Stimulated activated CD4-positive, alpha-beta T cell treated with anti-CD3 and anti-CD28 coated beads, Interleukin-4, amount 100 ng/mL, for 24 hours (primary cell): Measurements from ENCODE around the gene TPM1.
"Not testable (repeated sequence)": the region's sequence is repeated elsewhere in the genome, so short reads cannot be mapped to it uniquely, and the experiment has no call there.

Experiments used
- DNase-seq: peaks from one replicate; pipeline ENCODE4 v3.0.0-alpha.2; 2020

TPM1 gene

GRCh38 chr15:63041974-63042876, at the start of gene TPM1:
Gene TPM1 (plus strand): TSS chr15:63042747. CDS start chr15:63042830, 83 bp downstream.
- DNase-seq: no peak

DNA sequence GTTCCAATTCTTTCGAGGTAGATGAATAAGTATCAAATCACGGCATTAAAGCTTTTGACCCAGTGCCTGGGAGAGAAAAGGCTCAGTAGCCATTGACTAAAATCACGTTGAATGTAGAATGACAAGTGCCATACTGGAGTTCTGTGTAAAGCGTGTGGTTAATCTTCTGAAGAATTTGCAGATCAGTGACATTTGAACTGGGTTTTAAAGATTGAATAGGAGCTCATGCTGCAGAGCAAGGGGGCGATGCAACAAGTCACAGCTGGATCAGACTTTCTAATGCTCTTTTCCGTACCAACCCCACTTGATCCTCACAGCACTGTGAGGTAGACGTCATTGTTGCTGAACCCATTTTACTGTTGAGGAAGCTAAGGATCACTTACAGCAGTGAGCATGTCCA, 49.5 kb upstream of the TPM1 start:
- no peak for DNase-seq

DNA sequence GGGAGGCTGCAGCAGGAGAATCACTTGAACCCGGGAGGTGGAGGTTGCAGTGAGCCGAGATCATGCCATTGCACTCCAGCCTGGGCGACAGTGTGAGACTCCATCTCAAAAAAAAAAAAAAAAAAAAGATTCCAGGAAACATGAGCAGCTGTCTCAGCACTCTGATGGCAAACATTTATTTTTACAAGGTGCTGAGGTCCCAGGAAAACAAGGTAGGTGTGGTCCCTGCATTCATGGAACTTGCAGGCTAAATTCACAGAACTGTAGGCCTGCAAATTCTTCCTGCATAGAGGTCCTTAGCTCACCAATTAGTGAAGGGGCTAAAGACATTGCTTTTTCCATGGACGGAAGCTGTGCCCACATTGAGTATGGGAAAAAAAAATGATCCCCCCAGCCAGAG, 48.9 kb upstream of the TPM1 start:
- DNase-seq: not testable (repeated sequence)

GRCh38 chr15:62994439-62994838, 48.1 kb upstream of the TPM1 start:
- no peak for DNase-seq

GRCh38 chr15:62994975-62995681, 47.4 kb upstream of the TPM1 start:
- no peak for DNase-seq

DNA sequence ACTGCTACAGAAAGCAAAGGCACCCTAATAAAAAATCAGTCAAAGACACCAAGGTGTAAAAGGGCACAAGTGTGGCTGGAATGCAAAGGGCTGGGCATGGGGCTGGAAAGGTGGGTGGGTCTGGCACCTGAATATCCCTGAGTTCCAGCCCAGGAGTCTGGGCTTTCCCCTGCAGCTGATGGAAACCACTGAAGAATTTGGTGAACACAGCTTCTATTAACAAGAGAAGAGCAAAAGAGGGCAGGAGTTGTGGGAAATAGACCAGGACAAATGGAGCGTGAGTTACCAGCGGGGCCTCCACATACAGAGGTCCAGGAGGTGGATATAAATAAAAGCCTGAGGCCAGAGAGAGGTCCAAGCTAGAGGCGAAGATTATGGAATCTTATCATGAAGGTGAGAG, 45.1 kb upstream of the TPM1 start:
- no peak for DNase-seq

- no peak for DNase-seq
These were observed 44.2 kb upstream of the TPM1 start for GRCh38 chr15:62998262-62998890.

- DNase-seq: no peak
These were observed 43.4 kb upstream of the TPM1 start for GRCh38 chr15:62999178-62999577.

GRCh38 chr15:62999923-63000561, 42.5 kb upstream of the TPM1 start:
- no peak for DNase-seq

- DNase-seq: no peak
These were observed 41.8 kb upstream of the TPM1 start for GRCh38 chr15:63000706-63001105.

GRCh38 chr15:63004211-63004610, 38.3 kb upstream of the TPM1 start:
- no peak for DNase-seq

GRCh38 chr15:63006032-63006878, 36.3 kb upstream of the TPM1 start:
- DNase-seq: no peak

DNA sequence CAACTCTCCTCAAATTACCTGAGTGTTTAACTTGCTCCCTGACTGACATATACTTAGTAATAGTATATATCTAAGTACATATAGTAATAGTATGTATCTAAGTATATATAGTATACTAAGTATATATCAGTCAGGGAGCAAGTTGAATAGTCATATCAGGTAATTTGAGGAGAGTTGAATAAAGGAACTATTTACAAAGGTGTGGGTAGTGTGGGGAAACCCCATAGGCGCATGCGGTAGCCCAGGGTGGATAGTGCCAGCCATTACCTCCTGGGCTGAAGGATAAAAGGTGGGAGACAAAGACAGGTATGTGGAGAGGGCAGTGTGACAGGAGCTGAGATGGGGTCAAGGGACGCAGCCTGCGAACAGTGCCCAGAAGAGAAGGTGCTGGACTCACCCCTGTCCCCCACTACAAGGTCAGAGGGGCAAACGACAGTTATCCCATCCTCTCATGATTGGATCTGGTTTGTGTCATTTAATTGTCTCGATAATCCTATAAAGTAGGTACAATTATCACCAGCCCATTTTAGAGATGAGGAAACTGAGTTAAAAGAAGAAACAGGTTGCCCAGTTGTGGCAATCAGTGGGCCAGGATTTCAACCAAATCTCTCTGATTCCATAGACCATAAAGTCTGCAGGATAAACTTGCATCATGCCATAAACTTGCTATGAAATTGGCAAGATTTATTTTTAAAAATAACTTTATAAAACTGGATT, 34.1 kb upstream of the TPM1 start:
- no peak for DNase-seq

- no peak for DNase-seq
These were observed 32.2 kb upstream of the TPM1 start for GRCh38 chr15:63010386-63010785.

- DNase-seq: no peak
These were observed 31.4 kb upstream of the TPM1 start for GRCh38 chr15:63010920-63011693.

GRCh38 chr15:63012444-63012843, 30.1 kb upstream of the TPM1 start:
- DNase-seq: no peak

DNA sequence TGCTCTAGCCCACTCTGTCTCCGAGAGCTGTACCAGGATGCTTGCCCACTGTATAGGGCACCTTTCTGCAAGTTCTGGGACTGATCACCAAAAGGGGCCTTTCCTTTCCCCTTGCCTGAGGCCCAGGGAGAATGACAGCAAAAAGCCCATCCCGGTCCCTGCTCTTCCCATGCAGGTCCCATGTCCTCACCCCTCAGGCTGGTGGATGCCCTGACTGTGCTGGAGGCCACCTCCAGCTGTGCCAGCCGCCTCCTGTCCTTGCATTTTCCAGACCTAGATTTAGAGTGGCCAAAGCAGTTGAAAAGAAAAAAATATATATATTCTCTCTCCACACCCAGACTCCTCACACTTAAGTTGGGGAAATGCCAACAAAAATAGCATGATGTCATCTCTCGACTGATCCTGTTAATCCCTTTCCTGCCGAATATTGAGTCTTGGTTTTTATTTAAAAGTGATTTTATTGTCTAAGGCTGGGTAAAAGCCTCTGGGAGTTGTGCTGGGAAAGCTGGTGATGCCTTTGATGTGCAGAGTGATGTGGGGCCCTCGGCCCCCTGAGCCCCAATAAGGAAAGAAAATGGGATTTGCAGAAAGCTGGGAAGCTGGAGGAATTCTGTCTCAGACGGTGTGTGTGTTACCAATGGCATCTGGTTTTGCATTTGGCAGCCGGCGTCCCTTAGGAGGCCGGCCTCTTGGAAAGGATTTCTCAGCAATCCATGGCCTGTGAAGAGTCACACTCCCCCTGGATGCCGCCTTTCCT, 29.3 kb upstream of the TPM1 start:
- no peak for DNase-seq

- DNase-seq: no peak
These were observed 28.0 kb upstream of the TPM1 start for GRCh38 chr15:63014578-63014977.

GRCh38 chr15:63015618-63016017, 26.9 kb upstream of the TPM1 start:
- DNase-seq: no peak

GRCh38 chr15:63016234-63016633, 26.3 kb upstream of the TPM1 start:
- no peak for DNase-seq
